ENCODE measurements around the gene CCDC134. TPM values are rescaled to one million over a fixed set of nuclear protein-coding genes. Genes with fewer than 3 reads are reported as not detected.

The CCDC134 gene
- total RNA-seq = 10 to 100 TPM; 14.7 to 15.2 TPM

GRCh38 chr22:41800348-41801146, at the start of gene CCDC134:
CCDC134 (plus strand) TSS chr22:41800679; CDS start chr22:41808891, 8,212 bp downstream.
- POLR2A ChIA-PET = interaction anchor here (0.6 to 2.8 kb wide), 21 partner anchors 8 to 815 kb away, joined by 3 to 64 read pairs (median 4); partner anchors contain the start of genes CENPM, MEI1, SNU13 and SREBF2
- CTCF ChIA-PET = interaction anchor here (0.6 to 7.7 kb wide), 22 partner anchors 10 to 639 kb away, joined by 3 to 63 read pairs (median 4); partner anchors contain the start of genes CENPM, MEI1 and TNFRSF13C
- Mint-ChIP-seq H3K4me1 (peaks cover 38% of the 10 kb centered on the region), H3K27me3 (no peaks in the 10 kb centered on the region), H3K27ac (peak within 1 kb of the TSS; percentile 96), H3K9me3 (ENCODE audit: low read depth) (no peaks in the 10 kb centered on the region), H3K36me3 (ENCODE audit: low read depth) (peaks cover 12% of the 10 kb centered on the region), H3K4me3 (peak within 1 kb of the TSS; percentile 91)
- ATAC-seq = peak; percentile 98
- intact Hi-C loops (cut with DNase I, micrococcal nuclease) = loop anchor here (1.0 to 5.0 kb wide), 10 partner anchors 19 to 270 kb away; partner anchors contain the start of genes MEI1 (in 1 of the 2), NAGA (in 1 of the 2) and SNU13 (in 1 of the 2)
- peak; percentile 95 for DNase-seq

GRCh38 chr22:41752011-41752970, 48.2 kb upstream of the CCDC134 start:
- no peak overlapping the region for H3K4me3 Mint-ChIP-seq
- POLR2A ChIA-PET = interaction anchor here (1.6 kb wide), 1 partner anchor 187 kb away, joined by 3 read pairs; no protein-coding TSS in a partner anchor
- H3K9me3 Mint-ChIP-seq (ENCODE audit: low read depth) = no peaks in the 10 kb centered on the region
- CTCF ChIA-PET = interaction anchor here (0.6 kb wide), 1 partner anchor 270 kb away, joined by 6 read pairs; no protein-coding TSS in a partner anchor
- peaks cover 3% of the 10 kb centered on the region for H3K27me3 Mint-ChIP-seq
- peak; percentile 84 for ATAC-seq
- DNase-seq = no peak
- no peaks in the 10 kb centered on the region for H3K36me3 Mint-ChIP-seq (ENCODE audit: low read depth)
- no peaks in the 10 kb centered on the region for H3K4me1 Mint-ChIP-seq
- intact Hi-C loops (cut with DNase I, micrococcal nuclease) = no loop called here
- peak overlapping the region; percentile 33 for H3K27ac Mint-ChIP-seq

GRCh38 chr22:41753984-41754383, 46.5 kb upstream of the CCDC134 start:
- Mint-ChIP-seq H3K36me3 (ENCODE audit: low read depth) (no peaks in the 10 kb centered on the region), H3K9me3 (ENCODE audit: low read depth) (no peaks in the 10 kb centered on the region), H3K27me3 (peaks cover 3% of the 10 kb centered on the region), H3K27ac (no peak overlapping the region), H3K4me3 (no peak overlapping the region), H3K4me1 (no peaks in the 10 kb centered on the region)
- ATAC-seq (no peak), DNase-seq (no peak)
- ChIA-PET POLR2A (no interaction called here), CTCF (no interaction called here)
- intact Hi-C loops (cut with DNase I, micrococcal nuclease) = no loop called here

GRCh38 chr22:41757502-41757901, 43.0 kb upstream of the CCDC134 start:
- Mint-ChIP-seq H3K36me3 (ENCODE audit: low read depth) (no peaks in the 10 kb centered on the region), H3K4me3 (no peak overlapping the region), H3K27me3 (no peaks in the 10 kb centered on the region), H3K27ac (no peak overlapping the region), H3K9me3 (ENCODE audit: low read depth) (no peaks in the 10 kb centered on the region), H3K4me1 (no peaks in the 10 kb centered on the region)
- CTCF ChIA-PET = interaction anchor here (1.0 kb wide), 1 partner anchor 11 kb away, joined by 4 read pairs; no protein-coding TSS in a partner anchor
- intact Hi-C loops (cut with DNase I, micrococcal nuclease) = no loop called here
- POLR2A ChIA-PET = no interaction called here
- no peak for DNase-seq
- ATAC-seq = no peak

- no peak overlapping the region for H3K27ac Mint-ChIP-seq
- no peaks in the 10 kb centered on the region for H3K27me3 Mint-ChIP-seq
- intact Hi-C loops (cut with DNase I, micrococcal nuclease) = no loop called here
- no peak overlapping the region for H3K4me3 Mint-ChIP-seq
- ChIA-PET POLR2A (no interaction called here), CTCF (interaction anchor here (1.0 kb wide), 1 partner anchor 12 kb away, joined by 4 read pairs; no protein-coding TSS in a partner anchor)
- H3K4me1 Mint-ChIP-seq = no peaks in the 10 kb centered on the region
- no peaks in the 10 kb centered on the region for H3K9me3 Mint-ChIP-seq (ENCODE audit: low read depth)
- no peak for ATAC-seq
- no peak for DNase-seq
- H3K36me3 Mint-ChIP-seq (ENCODE audit: low read depth) = no peaks in the 10 kb centered on the region
These were observed 42.2 kb upstream of the CCDC134 start for GRCh38 chr22:41758231-41758630.

- CTCF ChIA-PET = no interaction called here
- no peak overlapping the region for H3K27ac Mint-ChIP-seq
- H3K9me3 Mint-ChIP-seq (ENCODE audit: low read depth) = no peaks in the 10 kb centered on the region
- POLR2A ChIA-PET = no interaction called here
- no peaks in the 10 kb centered on the region for H3K27me3 Mint-ChIP-seq
- DNase-seq (peak; percentile 67), ATAC-seq (peak; percentile 55)
- H3K4me3 Mint-ChIP-seq = no peak overlapping the region
- H3K36me3 Mint-ChIP-seq (ENCODE audit: low read depth) = no peaks in the 10 kb centered on the region
- intact Hi-C loops (cut with DNase I, micrococcal nuclease) = no loop called here
- peaks cover 6% of the 10 kb centered on the region for H3K4me1 Mint-ChIP-seq
These were observed 37.3 kb upstream of the CCDC134 start for GRCh38 chr22:41762980-41763779.

- H3K9me3 Mint-ChIP-seq (ENCODE audit: low read depth) = no peaks in the 10 kb centered on the region
- no peaks in the 10 kb centered on the region for H3K27me3 Mint-ChIP-seq
- no peaks in the 10 kb centered on the region for H3K36me3 Mint-ChIP-seq (ENCODE audit: low read depth)
- ChIA-PET CTCF (no interaction called here), POLR2A (no interaction called here)
- no peak overlapping the region for H3K4me3 Mint-ChIP-seq
- DNase-seq (no peak), ATAC-seq (no peak)
- no peak overlapping the region for H3K27ac Mint-ChIP-seq
- peaks cover 9% of the 10 kb centered on the region for H3K4me1 Mint-ChIP-seq
- intact Hi-C loops (cut with DNase I, micrococcal nuclease) = no loop called here
These were observed 34.0 kb upstream of the CCDC134 start for GRCh38 chr22:41766476-41766875.

GRCh38 chr22:41768430-41768829, 32.0 kb upstream of the CCDC134 start:
- POLR2A ChIA-PET = no interaction called here
- DNase-seq (no peak), ATAC-seq (peak; percentile 85)
- peaks cover 10% of the 10 kb centered on the region for H3K4me1 Mint-ChIP-seq
- H3K36me3 Mint-ChIP-seq (ENCODE audit: low read depth) = no peaks in the 10 kb centered on the region
- no peaks in the 10 kb centered on the region for H3K27me3 Mint-ChIP-seq
- CTCF ChIA-PET = interaction anchor here (0.6 to 1.7 kb wide), 6 partner anchors 11 to 94 kb away, joined by 3 to 6 read pairs (median 4); no protein-coding TSS in a partner anchor
- peak overlapping the region; percentile 24 for H3K27ac Mint-ChIP-seq
- H3K4me3 Mint-ChIP-seq = no peak overlapping the region
- H3K9me3 Mint-ChIP-seq (ENCODE audit: low read depth) = no peaks in the 10 kb centered on the region
- intact Hi-C loops (cut with DNase I, micrococcal nuclease) = no loop called here

- DNase-seq = peak; percentile 19
- peaks cover 10% of the 10 kb centered on the region for H3K4me1 Mint-ChIP-seq
- POLR2A ChIA-PET = no interaction called here
- CTCF ChIA-PET = interaction anchor here (0.8 to 1.4 kb wide), 3 partner anchors 9 to 74 kb away, joined by 3 to 7 read pairs (median 3); no protein-coding TSS in a partner anchor
- intact Hi-C loops (cut with DNase I, micrococcal nuclease) = no loop called here
- no peak overlapping the region for H3K4me3 Mint-ChIP-seq
- no peaks in the 10 kb centered on the region for H3K27me3 Mint-ChIP-seq
- H3K36me3 Mint-ChIP-seq (ENCODE audit: low read depth) = no peaks in the 10 kb centered on the region
- peak; percentile 74 for ATAC-seq
- no peak overlapping the region for H3K27ac Mint-ChIP-seq
- H3K9me3 Mint-ChIP-seq (ENCODE audit: low read depth) = no peaks in the 10 kb centered on the region
These were observed 29.6 kb upstream of the CCDC134 start for GRCh38 chr22:41770715-41771468.

GRCh38 chr22:41772198-41772597, 28.3 kb upstream of the CCDC134 start:
- intact Hi-C loops (cut with DNase I, micrococcal nuclease) = no loop called here
- H3K4me1 Mint-ChIP-seq = peaks cover 10% of the 10 kb centered on the region
- no peaks in the 10 kb centered on the region for H3K27me3 Mint-ChIP-seq
- no peak overlapping the region for H3K4me3 Mint-ChIP-seq
- ChIA-PET CTCF (interaction anchor here (0.6 to 2.0 kb wide), 3 partner anchors 9 to 24 kb away, joined by 4 to 6 read pairs (median 4); no protein-coding TSS in a partner anchor), POLR2A (interaction anchor here (1.3 kb wide), 1 partner anchor 9 kb away, joined by 3 read pairs; no protein-coding TSS in a partner anchor)
- H3K36me3 Mint-ChIP-seq (ENCODE audit: low read depth) = no peaks in the 10 kb centered on the region
- H3K9me3 Mint-ChIP-seq (ENCODE audit: low read depth) = no peaks in the 10 kb centered on the region
- no peak overlapping the region for H3K27ac Mint-ChIP-seq
- ATAC-seq = no peak
- no peak for DNase-seq

All from activated CD4-positive, alpha-beta T cell treated with anti-CD3 and anti-CD28 coated beads for 36 hours (primary cell).